ENCODE results near the gene LMNTD2. TPM values are rescaled to one million over a fixed set of nuclear protein-coding genes. Genes with fewer than 3 reads are reported as not detected.
A peak's percentile ranks its signal among the peaks of the same experiment; 100 is the strongest.

Gene LMNTD2
- total RNA-seq, 2 donors from 2014 or later: 3.8 to 6.0 TPM

GRCh38 chr11:596374-596773 is 35.8 kb upstream of the LMNTD2 start:
- ATAC-seq: peak; percentile 48
- no peaks in the 10 kb centered on the region for H3K27me3 Mint-ChIP-seq
- no peak for DNase-seq
- H3K9me3 ChIP-seq (ENCODE audit: control insufficient read depth, low read length, poor library complexity, severe bottlenecking): no peaks in the 10 kb centered on the region
- H3K4me3 Mint-ChIP-seq: peak overlapping the region; percentile 49
- H3K27ac Mint-ChIP-seq: peak overlapping the region; percentile 67
- peaks cover 5% of the 10 kb centered on the region for H3K36me3 Mint-ChIP-seq (ENCODE audit: low read depth)
- H3K4me1 Mint-ChIP-seq: peaks cover 15% of the 10 kb centered on the region

- H3K4me3 Mint-ChIP-seq: no peak overlapping the region
- no peaks in the 10 kb centered on the region for H3K27me3 Mint-ChIP-seq
- peaks cover 15% of the 10 kb centered on the region for H3K4me1 Mint-ChIP-seq
- DNase-seq (no peak), ATAC-seq (no peak)
- no peaks in the 10 kb centered on the region for H3K9me3 ChIP-seq (ENCODE audit: control insufficient read depth, low read length, poor library complexity, severe bottlenecking)
- no peak overlapping the region for H3K27ac Mint-ChIP-seq
- peaks cover 5% of the 10 kb centered on the region for H3K36me3 Mint-ChIP-seq (ENCODE audit: low read depth)
These were observed 34.9 kb upstream of the LMNTD2 start for GRCh38 chr11:595400-595799.

- DNase-seq: no peak
- H3K36me3 Mint-ChIP-seq (ENCODE audit: low read depth): peaks cover 7% of the 10 kb centered on the region
- H3K27ac Mint-ChIP-seq: peak overlapping the region; percentile 43
- H3K27me3 Mint-ChIP-seq: no peaks in the 10 kb centered on the region
- H3K4me3 Mint-ChIP-seq: no peak overlapping the region
- no peaks in the 10 kb centered on the region for H3K9me3 ChIP-seq (ENCODE audit: control insufficient read depth, low read length, poor library complexity, severe bottlenecking)
- ATAC-seq: no peak
- peaks cover 15% of the 10 kb centered on the region for H3K4me1 Mint-ChIP-seq
These were observed 32.8 kb upstream of the LMNTD2 start for GRCh38 chr11:593347-593746.

- peaks cover 7% of the 10 kb centered on the region for H3K36me3 Mint-ChIP-seq (ENCODE audit: low read depth)
- H3K4me1 Mint-ChIP-seq: peaks cover 19% of the 10 kb centered on the region
- H3K27ac Mint-ChIP-seq: peak overlapping the region; percentile 43
- no peak overlapping the region for H3K4me3 Mint-ChIP-seq
- no peaks in the 10 kb centered on the region for H3K27me3 Mint-ChIP-seq
- ATAC-seq: no peak
- H3K9me3 ChIP-seq (ENCODE audit: control insufficient read depth, low read length, poor library complexity, severe bottlenecking): no peaks in the 10 kb centered on the region
- DNase-seq: no peak
These were observed 32.4 kb upstream of the LMNTD2 start for GRCh38 chr11:592918-593317.

GRCh38 chr11:592501-592900 is 32.0 kb upstream of the LMNTD2 start:
- peaks cover 7% of the 10 kb centered on the region for H3K36me3 Mint-ChIP-seq (ENCODE audit: low read depth)
- H3K4me1 Mint-ChIP-seq: peaks cover 23% of the 10 kb centered on the region
- no peak for ATAC-seq
- no peak for DNase-seq
- no peaks in the 10 kb centered on the region for H3K27me3 Mint-ChIP-seq
- no peaks in the 10 kb centered on the region for H3K9me3 ChIP-seq (ENCODE audit: control insufficient read depth, low read length, poor library complexity, severe bottlenecking)
- H3K27ac Mint-ChIP-seq: no peak overlapping the region
- no peak overlapping the region for H3K4me3 Mint-ChIP-seq

- H3K36me3 Mint-ChIP-seq (ENCODE audit: low read depth): peaks cover 7% of the 10 kb centered on the region
- no peak for DNase-seq
- H3K27ac Mint-ChIP-seq: no peak overlapping the region
- H3K4me3 Mint-ChIP-seq: no peak overlapping the region
- no peaks in the 10 kb centered on the region for H3K9me3 ChIP-seq (ENCODE audit: control insufficient read depth, low read length, poor library complexity, severe bottlenecking)
- no peak for ATAC-seq
- H3K27me3 Mint-ChIP-seq: no peaks in the 10 kb centered on the region
- peaks cover 21% of the 10 kb centered on the region for H3K4me1 Mint-ChIP-seq
These were observed 30.5 kb upstream of the LMNTD2 start for GRCh38 chr11:590997-591396.

GRCh38 chr11:589798-590197 is 29.3 kb upstream of the LMNTD2 start:
- Mint-ChIP-seq H3K36me3 (ENCODE audit: low read depth) (peaks cover 7% of the 10 kb centered on the region), H3K27ac (no peak overlapping the region), H3K27me3 (no peaks in the 10 kb centered on the region), H3K4me1 (peaks cover 20% of the 10 kb centered on the region), H3K4me3 (no peak overlapping the region)
- no peaks in the 10 kb centered on the region for H3K9me3 ChIP-seq (ENCODE audit: control insufficient read depth, low read length, poor library complexity, severe bottlenecking)
- no peak for DNase-seq
- no peak for ATAC-seq

GRCh38 chr11:587978-588380 is 27.4 kb upstream of the LMNTD2 start:
- Mint-ChIP-seq H3K36me3 (ENCODE audit: low read depth) (peaks cover 5% of the 10 kb centered on the region), H3K4me1 (peaks cover 21% of the 10 kb centered on the region), H3K4me3 (peak overlapping the region; percentile 49), H3K27ac (peak overlapping the region; percentile 94), H3K27me3 (no peaks in the 10 kb centered on the region)
- ATAC-seq (peak; percentile 91), DNase-seq (peak in 1 of 3 donors; percentile 57)
- no peaks in the 10 kb centered on the region for H3K9me3 ChIP-seq (ENCODE audit: control insufficient read depth, low read length, poor library complexity, severe bottlenecking)

- ATAC-seq (peak; percentile 9), DNase-seq (no peak)
- Mint-ChIP-seq H3K4me1 (peaks cover 21% of the 10 kb centered on the region), H3K27me3 (no peaks in the 10 kb centered on the region), H3K36me3 (ENCODE audit: low read depth) (peaks cover 5% of the 10 kb centered on the region), H3K27ac (peak overlapping the region; percentile 94), H3K4me3 (peak overlapping the region; percentile 49)
- H3K9me3 ChIP-seq (ENCODE audit: control insufficient read depth, low read length, poor library complexity, severe bottlenecking): no peaks in the 10 kb centered on the region
These were observed 27.0 kb upstream of the LMNTD2 start for GRCh38 chr11:587546-587945.

GRCh38 chr11:586376-587316 is 26.1 kb upstream of the LMNTD2 start:
- H3K27ac Mint-ChIP-seq: peak overlapping the region; percentile 94

GRCh38 chr11:584287-584686 is 23.7 kb upstream of the LMNTD2 start:
- no peak overlapping the region for H3K4me3 Mint-ChIP-seq
- H3K4me1 Mint-ChIP-seq: peaks cover 35% of the 10 kb centered on the region
- no peak overlapping the region for H3K27ac Mint-ChIP-seq
- DNase-seq (no peak), ATAC-seq (no peak)
- no peaks in the 10 kb centered on the region for H3K27me3 Mint-ChIP-seq
- H3K36me3 Mint-ChIP-seq (ENCODE audit: low read depth): no peaks in the 10 kb centered on the region
- H3K9me3 ChIP-seq (ENCODE audit: control insufficient read depth, low read length, poor library complexity, severe bottlenecking): no peaks in the 10 kb centered on the region

More at GRCh38 chr11:586376-587316, 26.1 kb upstream of the LMNTD2 start:
- H3K9me3 ChIP-seq (ENCODE audit: control insufficient read depth, low read length, poor library complexity, severe bottlenecking): no peaks in the 10 kb centered on the region
- DNase-seq (no peak), ATAC-seq (no peak)
- H3K4me1 Mint-ChIP-seq: peaks cover 22% of the 10 kb centered on the region
- peaks cover 2% of the 10 kb centered on the region for H3K36me3 Mint-ChIP-seq (ENCODE audit: low read depth)
- no peaks in the 10 kb centered on the region for H3K27me3 Mint-ChIP-seq
- no peak overlapping the region for H3K4me3 Mint-ChIP-seq

GRCh38 chr11:581752-582151 is 21.2 kb upstream of the LMNTD2 start:
- no peaks in the 10 kb centered on the region for H3K9me3 ChIP-seq (ENCODE audit: control insufficient read depth, low read length, poor library complexity, severe bottlenecking)
- H3K27me3 Mint-ChIP-seq: no peaks in the 10 kb centered on the region
- no peak overlapping the region for H3K4me3 Mint-ChIP-seq
- DNase-seq (no peak), ATAC-seq (no peak)
- peak overlapping the region; percentile 41 for H3K27ac Mint-ChIP-seq
- peaks cover 39% of the 10 kb centered on the region for H3K4me1 Mint-ChIP-seq
- H3K36me3 Mint-ChIP-seq (ENCODE audit: low read depth): no peaks in the 10 kb centered on the region

GRCh38 chr11:581342-581741 is 20.8 kb upstream of the LMNTD2 start:
- no peak overlapping the region for H3K27ac Mint-ChIP-seq
- H3K27me3 Mint-ChIP-seq: no peaks in the 10 kb centered on the region
- DNase-seq (no peak), ATAC-seq (no peak)
- H3K4me3 Mint-ChIP-seq: no peak overlapping the region
- peaks cover 36% of the 10 kb centered on the region for H3K4me1 Mint-ChIP-seq
- no peaks in the 10 kb centered on the region for H3K9me3 ChIP-seq (ENCODE audit: control insufficient read depth, low read length, poor library complexity, severe bottlenecking)
- H3K36me3 Mint-ChIP-seq (ENCODE audit: low read depth): no peaks in the 10 kb centered on the region
